Esophagus muscularis mucosa (tissue), 3 donors: ENCODE data around the gene CPLX4.

Experiments used
- CTCF ChIP-seq, 3 experiments: fragments of 200-600 bp in 2 of 3; fragments of 450-650 bp in 1 of 3; sonication (generic) in 2 of 3; IDR thresholded peaks; one replicate each; pipeline ENCODE4 v1.5.1; 2017 to 2019; ENCODE audit warnings: antibody characterized with exemption in 3 of 3, mild to moderate bottlenecking in 2 of 3, moderate library complexity in 1 of 3
- POLR2A ChIP-seq: fragments of 450-650 bp; IDR thresholded peaks from one replicate; pipeline ENCODE4 v1.6.1; 2017; ENCODE audit warnings: antibody characterized with exemption, moderate library complexity, mild to moderate bottlenecking, low read depth
- POLR2AphosphoS5 ChIP-seq, 2 donors: sonication (generic); formaldehyde crosslinking; IDR thresholded peaks; one replicate each; pipeline ENCODE4 v1.6.1; 2017; ENCODE audit warnings: antibody characterized with exemption in 2 of 2

GRCh38 chr18:59306640-59307039 lies 11.8 kb downstream of the CPLX4 start:
- TF ChIP-seq CTCF (IDR thresholded peaks at IDR 0.05), result no peak
- TF ChIP-seq POLR2A, result no peak
- no peak for TF ChIP-seq POLR2AphosphoS5 (IDR thresholded peaks at IDR 0.05)
